Erythroblast (primary cell): ENCODE results near the gene CAPN10.
A peak's percentile ranks its signal among the peaks of the same experiment; 100 is the strongest.

Experiments
- GATA1 ChIP-seq: IDR thresholded peaks from 2 replicates; pipeline ENCODE4 v1.6.1; 2011; ENCODE audit warnings: low read depth, mild to moderate bottlenecking, control low read depth, low read length, moderate library complexity
- POLR2A ChIP-seq: IDR thresholded peaks from 2 replicates; pipeline ENCODE4 v1.6.1; 2011; ENCODE audit warnings: mild to moderate bottlenecking, low read length

DNA sequence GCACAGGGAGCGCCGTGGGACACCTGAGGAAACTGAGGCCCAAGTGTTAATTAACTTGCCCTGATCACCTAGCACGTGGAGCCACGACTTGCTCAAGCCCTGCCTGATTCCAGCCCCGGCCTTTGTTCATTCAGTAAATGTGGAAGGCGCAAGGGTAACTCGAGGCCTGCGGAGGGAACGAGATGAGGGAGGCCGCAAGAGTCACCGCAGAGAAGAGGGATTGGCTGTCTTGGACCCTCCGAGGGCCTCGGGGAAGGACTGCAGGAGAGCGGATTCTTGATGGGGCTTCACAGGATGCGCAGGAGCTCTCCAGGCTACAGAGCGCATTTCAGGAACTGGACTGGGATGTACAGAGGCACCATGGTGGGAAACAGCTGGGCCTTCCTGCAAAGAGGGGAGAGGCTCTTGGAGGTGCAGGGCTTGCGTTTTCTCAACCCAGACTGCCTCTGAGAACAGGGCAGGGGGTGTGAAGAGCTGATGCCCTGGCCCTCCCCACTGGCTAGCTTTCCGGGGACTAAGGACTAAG, 28.2 kb upstream of the CAPN10 start:
- TF ChIP-seq POLR2A: peak; percentile 5
- TF ChIP-seq GATA1: no peak
